ENCODE data around the gene MS4A7.

MS4A7 gene

DNA sequence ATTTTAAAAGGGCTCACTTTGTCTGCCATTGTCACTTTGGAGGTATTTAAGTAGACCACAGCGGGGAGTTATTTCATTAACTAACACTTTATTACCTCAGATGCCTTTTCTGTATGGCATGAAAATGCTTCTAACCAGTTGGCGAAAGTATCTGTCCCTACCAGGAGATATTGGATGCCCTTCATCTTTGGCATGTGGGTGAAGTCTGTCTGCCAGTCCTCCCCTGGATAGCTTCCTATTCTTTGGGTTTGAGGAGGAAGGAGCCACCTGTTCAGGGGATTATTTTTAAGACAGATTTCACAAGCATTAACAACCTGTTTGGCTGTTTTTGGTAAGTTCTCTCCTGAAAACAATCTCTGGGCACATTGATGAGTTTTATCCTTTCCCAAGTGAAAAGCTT, 34.2 kb upstream of the MS4A7 start:
- 0 out of 2 replicates have a peak, but pooled peaks cover 2% of the 10 kb centered on the region for H3K27me3 ChIP-seq (ENCODE audit: insufficient read depth, low read length)
- H3K9me2 ChIP-seq (ENCODE audit: low read depth, low read length) = no peaks in the 10 kb centered on the region
- no peak overlapping the region for H3K4me2 ChIP-seq (ENCODE audit: low read length)
- H3K36me3 ChIP-seq (ENCODE audit: insufficient read depth, low read length) = no peaks in the 10 kb centered on the region
- no peaks in the 10 kb centered on the region for H3F3A ChIP-seq (ENCODE audit: insufficient read depth, low read length)
- no peaks in the 10 kb centered on the region for H3K9me3 ChIP-seq (ENCODE audit: low read length)
- TF ChIP-seq, protein P1, sequence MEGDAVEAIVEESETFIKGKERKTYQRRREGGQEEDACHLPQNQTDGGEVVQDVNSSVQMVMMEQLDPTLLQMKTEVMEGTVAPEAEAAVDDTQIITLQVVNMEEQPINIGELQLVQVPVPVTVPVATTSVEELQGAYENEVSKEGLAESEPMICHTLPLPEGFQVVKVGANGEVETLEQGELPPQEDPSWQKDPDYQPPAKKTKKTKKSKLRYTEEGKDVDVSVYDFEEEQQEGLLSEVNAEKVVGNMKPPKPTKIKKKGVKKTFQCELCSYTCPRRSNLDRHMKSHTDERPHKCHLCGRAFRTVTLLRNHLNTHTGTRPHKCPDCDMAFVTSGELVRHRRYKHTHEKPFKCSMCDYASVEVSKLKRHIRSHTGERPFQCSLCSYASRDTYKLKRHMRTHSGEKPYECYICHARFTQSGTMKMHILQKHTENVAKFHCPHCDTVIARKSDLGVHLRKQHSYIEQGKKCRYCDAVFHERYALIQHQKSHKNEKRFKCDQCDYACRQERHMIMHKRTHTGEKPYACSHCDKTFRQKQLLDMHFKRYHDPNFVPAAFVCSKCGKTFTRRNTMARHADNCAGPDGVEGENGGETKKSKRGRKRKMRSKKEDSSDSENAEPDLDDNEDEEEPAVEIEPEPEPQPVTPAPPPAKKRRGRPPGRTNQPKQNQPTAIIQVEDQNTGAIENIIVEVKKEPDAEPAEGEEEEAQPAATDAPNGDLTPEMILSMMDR (IDR thresholded peaks at IDR 0.05; ENCODE audit: low read length) = no peak
- TF ChIP-seq EZH2 (IDR thresholded peaks at IDR 0.05; ENCODE audit: borderline replicate concordance, low read length) = no peak
- no peaks in the 10 kb centered on the region for H3K79me2 ChIP-seq (ENCODE audit: insufficient read depth, low read length)
- H3K4me3 ChIP-seq (ENCODE audit: low read depth, low read length, poor library complexity, severe bottlenecking) = no peak overlapping the region
- H4K20me1 ChIP-seq (ENCODE audit: insufficient read depth, low read length) = no peaks in the 10 kb centered on the region
- no peak overlapping the region for H2AFZ ChIP-seq (ENCODE audit: low read length)
- H3K27ac ChIP-seq (ENCODE audit: low read depth, low read length, poor library complexity, severe bottlenecking) = no peak overlapping the region
- H3K4me1 ChIP-seq (ENCODE audit: insufficient read depth, low read length, severe bottlenecking) = no peaks in the 10 kb centered on the region
- no peak overlapping the region for H3K9ac ChIP-seq (ENCODE audit: low read length)

GRCh38 chr11:60345489-60345888, 32.8 kb upstream of the MS4A7 start:
- Histone ChIP-seq H3K4me3 (ENCODE audit: low read depth, low read length, poor library complexity, severe bottlenecking) (no peak overlapping the region), H4K20me1 (ENCODE audit: insufficient read depth, low read length) (no peaks in the 10 kb centered on the region), H3K27me3 (ENCODE audit: insufficient read depth, low read length) (0 out of 2 replicates have a peak, but pooled peaks cover 7% of the 10 kb centered on the region), H3K4me1 (ENCODE audit: insufficient read depth, low read length, severe bottlenecking) (no peaks in the 10 kb centered on the region), H3K79me2 (ENCODE audit: insufficient read depth, low read length) (no peaks in the 10 kb centered on the region), H2AFZ (ENCODE audit: low read length) (no peak overlapping the region), H3K36me3 (ENCODE audit: insufficient read depth, low read length) (no peaks in the 10 kb centered on the region), H3K4me2 (ENCODE audit: low read length) (no peak overlapping the region), H3K27ac (ENCODE audit: low read depth, low read length, poor library complexity, severe bottlenecking) (no peak overlapping the region), H3K9me2 (ENCODE audit: low read depth, low read length) (no peaks in the 10 kb centered on the region), H3K9ac (ENCODE audit: low read length) (no peak overlapping the region), H3K9me3 (ENCODE audit: low read length) (no peaks in the 10 kb centered on the region), H3F3A (ENCODE audit: insufficient read depth, low read length) (no peaks in the 10 kb centered on the region)
- no peak for TF ChIP-seq EZH2 (IDR thresholded peaks at IDR 0.05; ENCODE audit: borderline replicate concordance, low read length)
- TF ChIP-seq, protein P1 (IDR thresholded peaks at IDR 0.05; ENCODE audit: low read length) = peak; percentile 74

- H3F3A ChIP-seq (ENCODE audit: insufficient read depth, low read length) = no peaks in the 10 kb centered on the region
- H3K27me3 ChIP-seq (ENCODE audit: insufficient read depth, low read length) = 0 out of 2 replicates have a peak, but pooled peaks cover 7% of the 10 kb centered on the region
- H3K36me3 ChIP-seq (ENCODE audit: insufficient read depth, low read length) = no peaks in the 10 kb centered on the region
- TF ChIP-seq EZH2 (IDR thresholded peaks at IDR 0.05; ENCODE audit: borderline replicate concordance, low read length) = no peak
- TF ChIP-seq, protein P1 (IDR thresholded peaks at IDR 0.05; ENCODE audit: low read length) = no peak
- H3K9ac ChIP-seq (ENCODE audit: low read length) = no peak overlapping the region
- H2AFZ ChIP-seq (ENCODE audit: low read length) = no peak overlapping the region
- H3K9me2 ChIP-seq (ENCODE audit: low read depth, low read length) = no peaks in the 10 kb centered on the region
- H3K27ac ChIP-seq (ENCODE audit: low read depth, low read length, poor library complexity, severe bottlenecking) = no peak overlapping the region
- H3K4me3 ChIP-seq (ENCODE audit: low read depth, low read length, poor library complexity, severe bottlenecking) = no peak overlapping the region
- no peaks in the 10 kb centered on the region for H3K9me3 ChIP-seq (ENCODE audit: low read length)
- H3K4me1 ChIP-seq (ENCODE audit: insufficient read depth, low read length, severe bottlenecking) = no peaks in the 10 kb centered on the region
- H3K79me2 ChIP-seq (ENCODE audit: insufficient read depth, low read length) = no peaks in the 10 kb centered on the region
- H3K4me2 ChIP-seq (ENCODE audit: low read length) = no peak overlapping the region
- no peaks in the 10 kb centered on the region for H4K20me1 ChIP-seq (ENCODE audit: insufficient read depth, low read length)
These were observed 31.1 kb upstream of the MS4A7 start for GRCh38 chr11:60347084-60347797.

Measured in OCI-LY1 (cell line).